Transverse colon (tissue), 4 donors: ENCODE results near the gene ALOX15B. TPM values are rescaled to one million over a fixed set of nuclear protein-coding genes. Genes with fewer than 3 reads are reported as not detected.

Source experiments
- DNase-seq: peaks from one replicate; pipeline ENCODE4 v3.0.0-alpha.2; 2019
- H3K27ac ChIP-seq, 4 donors: fragments of 200-600 bp; sonication (generic); 2 replicates each; pipeline ENCODE4 v1.5.1; 2016 to 2018; ENCODE audit warnings: inconsistent platforms in 4 of 4
- H3K27me3 ChIP-seq: fragments of 200-600 bp; sonication (generic); 2 replicates; pipeline ENCODE4 v1.5.1; 2017; ENCODE audit warnings: inconsistent platforms
- H3K36me3 ChIP-seq, 4 donors: fragments of 200-600 bp; sonication (generic); 2 replicates each; pipeline ENCODE4 v1.5.1; 2017 to 2019; ENCODE audit warnings: inconsistent platforms in 4 of 4
- H3K4me1 ChIP-seq, 4 donors: fragments of 200-600 bp; sonication (generic); 2 replicates each; pipeline ENCODE4 v1.5.1; 2017 to 2020; ENCODE audit warnings: inconsistent platforms in 4 of 4
- H3K4me3 ChIP-seq, 4 donors: fragments of 200-600 bp; sonication (generic); 1 replicate in 1 of 4; 2 replicates in 3 of 4; pipeline versions ENCODE4 v1.5.1 to v1.6.1; 2017 to 2019; ENCODE audit warnings: inconsistent platforms in 4 of 4
- H3K9me3 ChIP-seq, 2 donors: fragments of 200-600 bp; sonication (generic); 2 replicates each; pipeline ENCODE4 v1.5.1; 2017 to 2019; ENCODE audit warnings: inconsistent platforms in 2 of 2
- EP300 ChIP-seq: sonication (generic); formaldehyde crosslinking; IDR thresholded peaks from one replicate; pipeline ENCODE4 v1.6.1; 2017; ENCODE audit warnings: antibody characterized with exemption, low read depth
- POLR2A ChIP-seq: fragments of 450-650 bp; IDR thresholded peaks from one replicate; pipeline ENCODE4 v1.6.1; 2016; ENCODE audit warnings: antibody characterized with exemption, mild to moderate bottlenecking, moderate library complexity
- POLR2AphosphoS5 ChIP-seq, 3 donors: sonication (generic); formaldehyde crosslinking; IDR thresholded peaks; one replicate each; pipeline ENCODE4 v1.6.1; 2016; ENCODE audit warnings: antibody characterized with exemption in 3 of 3
- WGBS, 2 donors: methylation state at CpG; one replicate each; pipeline ENCODE4 v1.1.5; 2018; ENCODE audit warnings: low coverage in 1 of 2; 5-methylcytosine and 5-hydroxymethylcytosine counted together
- in situ Hi-C, 4 donors: fragments of 200-750 bp; cut with MboI; loops; one replicate each; pipeline versions ENCODE4 v1.15.0 to v1.15.1; 2017; ENCODE audit warnings: low sequenced_read_pairs in 3 of 4, low pct_ligation_motif_present in 1 of 4, low pct_unique_long_range_greater_than_20kb in 1 of 4
- intact Hi-C: fragments of 100-400 bp; cut with DNase I; formaldehyde crosslinking; loops from one replicate; pipeline ENCODE4 v1.15.1; 2023; ENCODE audit warnings: low total_unique reads
- total RNA-seq, 4 donors: library from RNA; depleted of rRNA; stranded (reverse); fragments of >200 nt; gene quantifications; one replicate each; pipeline ENCODE4 v1.1.0, GENCODE V29; 2016
- TF ChIP-seq, protein P1 (sequence below), 5 experiments: fragments of 200-600 bp in 3 of 5; fragments of 450-650 bp in 2 of 5; sonication (generic) in 3 of 5; IDR thresholded peaks; 1 replicate in 2 of 5; 2 replicates in 3 of 5; pipeline ENCODE4 v1.5.1; 2016 to 2017; ENCODE audit warnings: antibody characterized with exemption in 5 of 5, inconsistent platforms in 3 of 5, mild to moderate bottlenecking in 2 of 5, moderate library complexity in 1 of 5

The ALOX15B gene
- 10 to 100 TPM in 1 of 4 donors, 1 to 10 TPM in 3; 3.3 to 44.4 (median 5.4) TPM for total RNA-seq

GRCh38 chr17:8038954-8039610, at the start of gene ALOX15B:
Gene ALOX15B, plus strand, starts transcription at chr17:8039059. Its CDS starts 97 bp downstream, at chr17:8039156.
- peak; percentile 86 for DNase-seq
- intact Hi-C loops (no loop called here), in situ Hi-C loops (no loop called here)
- H3K4me1 ChIP-seq: peaks cover 0 to 12% (median 10%) of the 10 kb centered on the region in 4 donors
- no peaks in the 10 kb centered on the region for H3K9me3 ChIP-seq
- TF ChIP-seq, protein P1, sequence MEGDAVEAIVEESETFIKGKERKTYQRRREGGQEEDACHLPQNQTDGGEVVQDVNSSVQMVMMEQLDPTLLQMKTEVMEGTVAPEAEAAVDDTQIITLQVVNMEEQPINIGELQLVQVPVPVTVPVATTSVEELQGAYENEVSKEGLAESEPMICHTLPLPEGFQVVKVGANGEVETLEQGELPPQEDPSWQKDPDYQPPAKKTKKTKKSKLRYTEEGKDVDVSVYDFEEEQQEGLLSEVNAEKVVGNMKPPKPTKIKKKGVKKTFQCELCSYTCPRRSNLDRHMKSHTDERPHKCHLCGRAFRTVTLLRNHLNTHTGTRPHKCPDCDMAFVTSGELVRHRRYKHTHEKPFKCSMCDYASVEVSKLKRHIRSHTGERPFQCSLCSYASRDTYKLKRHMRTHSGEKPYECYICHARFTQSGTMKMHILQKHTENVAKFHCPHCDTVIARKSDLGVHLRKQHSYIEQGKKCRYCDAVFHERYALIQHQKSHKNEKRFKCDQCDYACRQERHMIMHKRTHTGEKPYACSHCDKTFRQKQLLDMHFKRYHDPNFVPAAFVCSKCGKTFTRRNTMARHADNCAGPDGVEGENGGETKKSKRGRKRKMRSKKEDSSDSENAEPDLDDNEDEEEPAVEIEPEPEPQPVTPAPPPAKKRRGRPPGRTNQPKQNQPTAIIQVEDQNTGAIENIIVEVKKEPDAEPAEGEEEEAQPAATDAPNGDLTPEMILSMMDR (IDR thresholded peaks at IDR 0.05): no peak
- peak; percentile 19 for TF ChIP-seq POLR2A
- 15% methylated on average over 28 of the region's 37 CpGs; no CpG with 5 or more reads in 1 of the 2 donors for WGBS, 2 donors
- no peak within 1 kb of the TSS for H3K27ac ChIP-seq
- H3K36me3 ChIP-seq: no peaks in the 10 kb centered on the region
- peaks cover 26% of the 10 kb centered on the region for H3K27me3 ChIP-seq
- H3K4me3 ChIP-seq: peak within 1 kb of the TSS in 3 of 4 donors; percentile 10 to 40 (median 26)

GRCh38 chr17:7989781-7990655, 48.8 kb upstream of the ALOX15B start:
- in situ Hi-C loops (loop anchor here (5.0 to 25.0 kb wide), 3 partner anchors 65 to 128 kb away; partner anchors contain the start of genes CYB5D1 (in 2 of the 4), NAA38 (in 2 of the 4), TMEM88 (in 2 of the 4) and KCNAB3 (in 1 of the 4)), intact Hi-C loops (loop anchor here (2.0 to 5.0 kb wide), 2 partner anchors 77 to 128 kb away; no protein-coding TSS in a partner anchor)
- DNase-seq: peak; percentile 90

DNA sequence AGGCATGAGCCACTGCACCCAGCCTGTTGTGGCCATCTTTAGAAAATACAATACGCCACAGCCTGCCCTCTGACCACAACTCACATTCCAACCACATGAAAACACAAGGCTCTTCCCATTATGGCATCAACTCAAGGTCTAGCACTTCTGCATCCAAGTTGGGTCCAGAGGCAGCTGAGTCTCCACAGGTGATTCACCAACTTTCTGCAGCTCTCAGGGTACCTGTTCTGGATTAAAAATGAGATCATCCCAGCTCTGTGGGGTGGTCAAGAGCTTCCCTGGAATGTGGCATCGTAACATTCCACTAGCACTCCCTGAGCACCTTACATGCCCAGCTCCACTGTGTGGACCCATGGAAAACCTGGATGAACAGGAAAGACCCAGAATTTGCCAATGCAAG, 46.3 kb upstream of the ALOX15B start:
- no peak for DNase-seq
- intact Hi-C loops: no loop called here
- H3K9me3 ChIP-seq: no peaks in the 10 kb centered on the region

More at GRCh38 chr17:7989781-7990655, 48.8 kb upstream of the ALOX15B start:
- peak in 1 of 3 donors; percentile 30 for TF ChIP-seq POLR2AphosphoS5 (IDR thresholded peaks at IDR 0.05)
- TF ChIP-seq POLR2A: no peak
- no peak for TF ChIP-seq EP300
- TF ChIP-seq, protein P1 (IDR thresholded peaks at IDR 0.05): peak; percentile 94 to 99 (median 97)
- Histone ChIP-seq H3K27ac (peak overlapping the region; percentile 59 to 75 (median 70)), H3K4me1 (peaks cover 0 to 14% (median 5%) of the 10 kb centered on the region in 4 donors), H3K36me3 (no peaks in the 10 kb centered on the region), H3K27me3 (peaks cover 2% of the 10 kb centered on the region), H3K4me3 (peak overlapping the region; percentile 21 to 56 (median 48)), H3K9me3 (no peaks in the 10 kb centered on the region)
- 4% methylated on average over 45 of the region's 59 CpGs; no CpG with 5 or more reads in 1 of the 2 donors for WGBS, 2 donors

More for the DNA sequence above, 46.3 kb upstream of the ALOX15B start:
- H3K27ac ChIP-seq: no peak overlapping the region
- WGBS, 2 donors: 67 to 86% methylated on average over 1 to 2 of the region's 2 CpGs
- H3K36me3 ChIP-seq: no peaks in the 10 kb centered on the region
- peaks cover 2% of the 10 kb centered on the region for H3K27me3 ChIP-seq
- H3K4me1 ChIP-seq: peaks cover 0 to 16% (median 5%) of the 10 kb centered on the region in 4 donors
- H3K4me3 ChIP-seq: no peak overlapping the region
- TF ChIP-seq POLR2A (no peak), POLR2AphosphoS5 (IDR thresholded peaks at IDR 0.05) (no peak), EP300 (no peak)
- TF ChIP-seq, protein P1 (IDR thresholded peaks at IDR 0.05): no peak
- in situ Hi-C loops: loop anchor here in 2 of 4 donors (25.0 kb wide), 1 partner anchor 130 kb away; the partner anchor contains the start of genes CYB5D1 (in 2 of the 2), NAA38 (in 2 of the 2) and TMEM88 (in 2 of the 2)
